Smooth muscle cell (in vitro differentiated cells): ENCODE measurements around the gene ITFG2. TPM values are rescaled to one million over a fixed set of nuclear protein-coding genes. Genes with fewer than 3 reads are reported as not detected.

ENCODE experiments used
- DNase-seq: peaks from one replicate; lab custom pipeline; 2025; ENCODE audit not compliant: unreplicated experiment; lab: John Stamatoyannopoulos, UW
- H2AFZ ChIP-seq: fragments of 200-600 bp; sonication (generic); 2 replicates; pipeline ENCODE4 v1.6.0; 2016; ENCODE audit warnings: antibody characterized with exemption, low read depth, mild to moderate bottlenecking
- H3F3A ChIP-seq: fragments of 200-600 bp; sonication (generic); 2 replicates; pipeline ENCODE4 v1.6.0; 2017; ENCODE audit warnings: antibody characterized with exemption, low read depth
- H3K27ac ChIP-seq: fragments of 200-600 bp; sonication (generic); 2 replicates; pipeline ENCODE4 v1.5.1; 2016; ENCODE audit warnings: low read depth, mild to moderate bottlenecking
- H3K27me3 ChIP-seq: fragments of 200-600 bp; sonication (generic); 2 replicates; pipeline ENCODE4 v1.6.1; 2016; ENCODE audit warnings: low read depth, mild to moderate bottlenecking
- H3K36me3 ChIP-seq: fragments of 200-600 bp; sonication (generic); 2 replicates; pipeline ENCODE4 v1.5.1; 2016; ENCODE audit warnings: low read depth
- H3K4me1 ChIP-seq: fragments of 200-600 bp; sonication (generic); 2 replicates; pipeline ENCODE4 v1.5.1; 2016; ENCODE audit warnings: low read depth
- H3K4me2 ChIP-seq: fragments of 200-600 bp; sonication (generic); 2 replicates; pipeline ENCODE4 v1.6.0; 2016; ENCODE audit warnings: mild to moderate bottlenecking
- H3K4me3 ChIP-seq: fragments of 200-600 bp; sonication (generic); 2 replicates; pipeline ENCODE4 v1.5.1; 2016; ENCODE audit warnings: mild to moderate bottlenecking
- H3K79me2 ChIP-seq: fragments of 200-600 bp; sonication (generic); 2 replicates; pipeline ENCODE4 v1.6.0; 2016; ENCODE audit warnings: low read depth, mild to moderate bottlenecking
- H3K9ac ChIP-seq: fragments of 200-600 bp; sonication (generic); 2 replicates; pipeline ENCODE4 v1.6.0; 2016; ENCODE audit warnings: low read depth
- H3K9me3 ChIP-seq: fragments of 200-600 bp; sonication (generic); replicated peaks from 2 replicates; pipeline ENCODE4 v1.5.1; 2016; ENCODE audit warnings: low read depth
- H4K20me1 ChIP-seq: fragments of 200-600 bp; sonication (generic); 2 replicates; pipeline ENCODE4 v1.6.0; 2016; ENCODE audit warnings: low read depth
- CTCF ChIP-seq: fragments of 200-600 bp; sonication (generic); IDR thresholded peaks from 2 replicates; pipeline ENCODE4 v1.5.1; 2017; ENCODE audit warnings: borderline replicate concordance, mild to moderate bottlenecking, antibody characterized with exemption; ENCODE audit not compliant: insufficient read depth, poor library complexity, severe bottlenecking
- WGBS: methylation state at CpG from one replicate; pipeline ENCODE4 v1.1.7; 2016; ENCODE audit warnings: low lambda C conversion rate; 5-methylcytosine and 5-hydroxymethylcytosine counted together
- polyA plus RNA-seq: library from polyadenylated mRNA; unstranded; fragments of >200 nt; fragmentation: Nextera tagmentation; extraction: Ambion mirVana; gene quantifications from 2 replicates; pipeline ENCODE4 v1.2.1, GENCODE V29; 2016
- total RNA-seq: library from RNA; depleted of rRNA; stranded (reverse); fragments of >200 nt; gene quantifications from 2 replicates; pipeline ENCODE4 v1.2.3, GENCODE V29; 2014

Gene ITFG2
- total RNA-seq, result 14.3 and 14.6 TPM in 2 replicates
- 21.5 and 22.3 TPM in 2 replicates for polyA plus RNA-seq

DNA sequence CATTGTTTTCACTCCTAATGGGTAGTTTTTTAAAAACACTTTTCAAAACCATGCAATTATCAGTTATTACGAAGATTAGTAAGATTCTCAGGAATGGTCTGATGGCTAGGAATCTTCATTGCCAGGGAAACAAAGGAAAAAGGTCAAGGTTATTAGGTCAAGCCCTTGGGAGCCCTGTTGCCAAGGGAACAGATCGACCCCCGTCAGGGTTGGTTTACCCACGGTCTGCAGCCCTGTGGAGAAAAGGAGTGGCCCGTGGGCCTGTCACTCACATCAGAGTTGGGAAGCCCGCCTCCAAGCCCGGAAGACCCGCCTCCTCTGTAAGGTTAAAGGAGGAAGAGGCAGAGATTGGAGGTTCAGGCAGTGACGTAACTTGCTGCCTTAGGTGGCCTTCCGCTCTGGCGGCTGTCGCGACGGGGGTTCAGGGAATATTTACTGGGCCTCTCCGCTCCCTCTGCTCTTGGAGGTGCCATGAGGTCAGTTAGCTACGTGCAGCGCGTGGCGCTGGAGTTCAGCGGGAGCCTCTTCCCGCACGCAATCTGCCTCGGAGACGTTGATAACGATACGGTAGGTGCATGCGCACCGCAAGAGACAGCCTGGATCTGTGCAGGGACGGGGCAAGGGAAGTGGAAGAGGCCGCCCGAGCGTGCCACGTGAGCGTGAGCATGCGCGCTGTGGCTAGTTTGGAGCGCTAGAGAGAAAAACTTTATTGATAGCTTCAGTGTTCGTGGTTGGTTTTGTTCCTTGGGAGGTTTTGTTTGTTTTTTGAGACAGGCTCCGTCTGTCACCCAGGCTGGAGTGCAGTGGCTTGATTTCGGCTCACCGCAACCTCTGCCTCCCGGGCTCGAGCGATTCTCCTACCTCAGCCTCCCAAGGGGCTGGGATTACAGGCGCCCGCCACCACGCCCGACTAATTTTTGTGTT, at the start of gene ITFG2:
TSS of gene ITFG2 (plus strand) at position 379 of the 924 bp plus-strand sequence. CDS start at position 472, 93 bp downstream.
- Histone ChIP-seq H3K27ac (peak within 1 kb of the TSS; percentile 88), H3K79me2 (peaks cover 29% of the 10 kb centered on the region), H3K4me1 (peaks cover 3% of the 10 kb centered on the region), H3K9me3 (no peaks in the 10 kb centered on the region), H3K36me3 (peaks cover under 1% of the 10 kb centered on the region), H3F3A (no peaks in the 10 kb centered on the region), H4K20me1 (no peaks in the 10 kb centered on the region), H2AFZ (peak within 1 kb of the TSS; percentile 90), H3K4me3 (peak within 1 kb of the TSS; percentile 67), H3K9ac (peak within 1 kb of the TSS; percentile 83), H3K4me2 (peak within 1 kb of the TSS; percentile 90), H3K27me3 (no peaks in the 10 kb centered on the region)
- no peak for TF ChIP-seq CTCF
- WGBS, result 2% methylated on average over 48 of the region's 48 CpGs
- DNase-seq, result peak; percentile 97

- H3F3A ChIP-seq, result no peaks in the 10 kb centered on the region
- H3K4me2 ChIP-seq, result no peak overlapping the region
- no peaks in the 10 kb centered on the region for H3K36me3 ChIP-seq
- H3K9ac ChIP-seq, result no peak overlapping the region
- no peak for DNase-seq
- no peak overlapping the region for H3K27ac ChIP-seq
- no peak overlapping the region for H3K4me3 ChIP-seq
- H2AFZ ChIP-seq, result no peak overlapping the region
- H4K20me1 ChIP-seq, result no peaks in the 10 kb centered on the region
- TF ChIP-seq CTCF, result no peak
- no peaks in the 10 kb centered on the region for H3K9me3 ChIP-seq
- peaks cover 4% of the 10 kb centered on the region for H3K27me3 ChIP-seq
- H3K4me1 ChIP-seq, result no peaks in the 10 kb centered on the region
- H3K79me2 ChIP-seq, result no peaks in the 10 kb centered on the region
Observed at GRCh38 chr12:2764398-2764797, 48.1 kb upstream of the ITFG2 start.

DNA sequence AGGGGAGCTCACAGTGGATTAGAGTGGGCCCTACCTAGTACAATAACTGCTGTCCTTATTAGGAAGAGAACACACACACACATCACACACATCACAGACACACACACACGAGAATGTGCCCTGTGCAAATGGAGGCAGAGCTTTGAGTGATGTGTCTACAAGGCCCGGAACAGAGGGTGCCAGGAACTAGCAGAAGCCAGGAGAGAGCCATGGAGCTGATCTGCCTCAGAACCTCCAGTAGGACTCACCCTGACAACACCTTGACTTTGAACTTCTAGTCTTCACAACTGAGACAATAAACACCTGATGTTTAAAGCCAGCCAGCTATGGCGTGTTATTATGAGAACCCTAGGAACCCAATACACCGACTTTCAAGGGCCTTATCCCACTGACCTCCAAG, 47.4 kb upstream of the ITFG2 start:
- H3K4me2 ChIP-seq, result no peak overlapping the region
- H2AFZ ChIP-seq, result no peak overlapping the region
- no peaks in the 10 kb centered on the region for H3K79me2 ChIP-seq
- no peak overlapping the region for H3K9ac ChIP-seq
- 91% methylated on average over 4 of the region's 4 CpGs for WGBS
- no peak for DNase-seq
- H3K9me3 ChIP-seq, result no peaks in the 10 kb centered on the region
- H3K4me3 ChIP-seq, result no peak overlapping the region
- no peaks in the 10 kb centered on the region for H4K20me1 ChIP-seq
- H3K27ac ChIP-seq, result no peak overlapping the region
- H3K4me1 ChIP-seq, result no peaks in the 10 kb centered on the region
- H3F3A ChIP-seq, result no peaks in the 10 kb centered on the region
- peaks cover 4% of the 10 kb centered on the region for H3K27me3 ChIP-seq
- H3K36me3 ChIP-seq, result no peaks in the 10 kb centered on the region
- TF ChIP-seq CTCF, result no peak

GRCh38 chr12:2765608-2766007, 46.9 kb upstream of the ITFG2 start:
- no peak overlapping the region for H3K4me2 ChIP-seq
- no peaks in the 10 kb centered on the region for H3K4me1 ChIP-seq
- no peak overlapping the region for H2AFZ ChIP-seq
- H3K9ac ChIP-seq, result no peak overlapping the region
- H3K27me3 ChIP-seq, result peaks cover 4% of the 10 kb centered on the region
- no peaks in the 10 kb centered on the region for H3K79me2 ChIP-seq
- no peaks in the 10 kb centered on the region for H4K20me1 ChIP-seq
- DNase-seq, result no peak
- H3K36me3 ChIP-seq, result no peaks in the 10 kb centered on the region
- H3F3A ChIP-seq, result no peaks in the 10 kb centered on the region
- H3K27ac ChIP-seq, result no peak overlapping the region
- H3K4me3 ChIP-seq, result no peak overlapping the region
- no peaks in the 10 kb centered on the region for H3K9me3 ChIP-seq
- TF ChIP-seq CTCF, result no peak
- WGBS, result 78% methylated on average over 6 of the region's 6 CpGs
